GM19193 (cell line): ENCODE data around the gene HOXA3.

Experiments
- POLR2A ChIP-seq: IDR thresholded peaks from 4 replicates; pipeline ENCODE4 v1.6.1; 2011; ENCODE audit not compliant: insufficient read depth, insufficient read length; ENCODE audit errors: extremely low read depth

The HOXA3 gene

DNA sequence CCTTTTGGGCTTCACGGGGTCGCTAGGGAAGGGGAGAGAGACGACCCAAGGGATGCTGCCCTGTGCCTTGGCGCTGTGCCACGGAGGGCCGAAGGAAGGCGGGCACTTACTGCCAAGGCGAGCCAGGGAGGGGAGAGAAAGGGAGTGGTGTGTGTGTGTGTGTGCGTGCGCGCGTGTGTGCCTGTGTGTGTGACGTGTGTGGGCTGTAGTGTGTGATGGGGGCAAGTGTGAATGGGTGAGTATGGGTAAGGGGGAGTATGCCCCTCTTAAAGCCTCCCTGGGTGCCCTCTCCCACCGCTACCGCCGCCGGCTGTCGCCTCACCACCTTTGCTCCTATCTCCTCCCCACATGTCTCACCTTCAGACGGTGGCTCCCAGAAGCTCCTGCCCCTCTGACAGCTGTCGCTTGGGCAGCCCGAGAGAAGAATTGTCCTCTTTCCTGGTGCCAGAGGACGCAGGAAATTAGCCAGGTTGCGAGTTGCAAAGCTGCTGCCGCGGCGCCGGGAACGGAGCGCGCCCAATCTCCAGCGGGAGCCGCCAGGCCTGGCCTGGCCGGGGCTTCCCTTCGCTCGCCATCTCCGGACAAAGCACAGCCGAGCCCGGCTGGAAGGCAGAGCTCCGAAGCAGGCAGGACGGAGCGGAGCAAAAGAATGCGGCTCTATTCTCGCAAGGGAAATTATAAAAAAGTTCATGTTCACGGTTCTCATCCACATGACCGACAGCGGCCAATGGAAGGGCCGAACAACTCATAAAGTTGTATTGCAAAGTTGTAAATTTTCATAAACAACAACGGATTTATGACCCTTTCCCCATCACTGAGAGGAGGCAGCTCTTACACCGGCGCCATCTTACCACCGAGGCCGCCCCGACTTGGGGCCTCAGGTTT is at the start of gene HOXA3:
TSS of gene HOXA3 (minus strand) at position 653 of the 885 bp plus-strand sequence. CDS start 41,943 bp downstream, outside the sequence.
- TF ChIP-seq POLR2A: no peak

DNA sequence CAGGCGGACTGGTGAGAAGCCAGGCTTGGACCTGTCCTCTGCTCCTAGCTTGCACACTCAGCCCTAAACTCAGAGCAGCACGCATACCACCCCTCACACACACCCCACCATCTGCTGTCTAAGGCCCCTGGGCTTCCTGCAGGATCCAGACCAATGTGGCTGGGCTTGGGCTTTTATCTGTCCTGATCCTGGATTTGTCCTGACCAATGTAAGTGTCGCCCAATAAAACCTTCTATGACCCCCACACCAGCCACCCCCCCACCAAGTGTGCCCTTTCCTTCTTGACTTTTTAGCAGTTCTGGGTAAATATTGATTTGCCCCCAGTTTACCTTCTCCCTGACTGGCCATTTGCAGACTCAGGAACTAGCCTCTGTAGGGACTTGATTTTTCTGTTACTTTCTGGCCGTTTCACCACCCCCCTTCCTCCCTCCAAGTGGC is 49.2 kb upstream of the HOXA3 start:
- no peak for TF ChIP-seq POLR2A

GRCh38 chr7:27200761-27201579 is 48.6 kb upstream of the HOXA3 start:
- TF ChIP-seq POLR2A: no peak

- TF ChIP-seq POLR2A: no peak
These were observed 47.7 kb upstream of the HOXA3 start, which contains the start of gene HOXA13 for GRCh38 chr7:27199849-27200760. TSS of gene HOXA13 (minus strand) at chr7:27200091. CDS start at chr7:27200077, 14 bp downstream.

DNA sequence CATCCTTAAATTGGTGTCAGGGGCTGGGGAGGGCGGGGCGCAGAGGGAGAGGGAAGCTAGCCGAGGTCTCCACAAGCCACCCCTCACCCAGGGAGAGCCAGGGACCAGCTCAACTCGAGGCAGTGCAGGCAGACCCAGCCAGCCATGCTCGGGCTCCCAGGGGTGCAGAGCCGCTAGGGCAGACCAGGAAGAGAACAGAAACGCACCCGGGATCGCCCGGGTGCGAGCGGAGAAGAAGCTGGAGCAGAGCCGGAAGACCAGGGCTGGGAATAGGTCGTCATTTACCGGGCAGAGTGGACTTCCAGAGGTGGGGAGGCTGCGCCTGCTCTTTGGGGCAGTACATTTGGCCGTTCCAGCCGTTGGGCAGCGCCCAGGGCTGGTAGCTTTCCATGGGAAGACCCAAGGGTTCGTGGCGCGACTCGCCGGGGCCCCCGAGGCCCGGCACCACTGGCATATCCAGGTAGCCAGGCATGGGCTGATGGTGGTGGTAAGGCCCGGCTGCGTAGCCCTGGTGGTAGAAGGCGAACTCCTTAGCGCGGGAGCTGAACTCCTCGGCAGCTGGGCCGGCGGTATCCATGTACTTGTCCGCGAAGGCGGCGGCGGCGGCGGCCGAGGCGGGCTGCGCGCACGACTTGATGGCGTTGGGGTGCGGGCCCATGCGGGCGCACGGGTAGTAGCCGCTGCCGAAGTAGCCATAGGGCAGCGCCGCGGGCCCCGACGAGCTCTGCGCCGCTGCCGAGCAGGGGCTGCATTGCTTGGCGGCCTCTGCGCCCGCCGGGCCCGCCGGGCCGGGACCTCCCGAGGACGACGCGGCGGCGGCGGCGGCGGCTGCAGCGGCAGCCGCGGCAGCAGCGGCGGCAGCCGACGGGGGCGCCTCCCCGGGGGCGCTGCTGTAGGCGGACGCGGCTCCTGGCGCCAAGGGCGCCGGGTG is 46.8 kb upstream of the HOXA3 start:
- TF ChIP-seq POLR2A: no peak

GRCh38 chr7:27198138-27198841 is 45.9 kb upstream of the HOXA3 start:
- no peak for TF ChIP-seq POLR2A

- TF ChIP-seq POLR2A: no peak
These were observed 45.0 kb upstream of the HOXA3 start for GRCh38 chr7:27197137-27198042.

GRCh38 chr7:27196287-27196767 is 43.9 kb upstream of the HOXA3 start:
- TF ChIP-seq POLR2A: no peak

GRCh38 chr7:27194686-27195379 is 42.5 kb upstream of the HOXA3 start:
- TF ChIP-seq POLR2A: no peak

DNA sequence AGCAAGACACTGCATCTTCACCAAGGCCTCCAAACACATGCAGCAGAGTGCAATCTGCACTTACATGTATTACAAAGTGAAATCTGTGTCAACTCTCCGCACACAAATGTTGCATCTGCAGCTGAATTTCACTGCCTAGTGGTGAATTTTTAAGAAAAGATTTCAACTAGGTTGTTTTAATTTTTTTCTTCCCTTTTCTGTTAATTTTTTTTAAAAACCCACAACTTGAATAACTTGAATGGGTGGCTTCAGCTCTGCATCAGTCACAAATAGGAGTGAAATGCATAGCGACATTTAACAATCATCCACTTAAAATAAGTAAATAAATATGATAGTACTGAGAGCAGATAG is 41.6 kb upstream of the HOXA3 start:
- TF ChIP-seq POLR2A: no peak

- TF ChIP-seq POLR2A: no peak
These were observed 41.1 kb upstream of the HOXA3 start for GRCh38 chr7:27193335-27194001.
